HFF-Myc (cell line): ENCODE results near the gene DDX21.
A peak's percentile ranks its signal among the peaks of the same experiment; 100 is the strongest.
"Not testable (repeated sequence)": the region's sequence is repeated elsewhere in the genome, so short reads cannot be mapped to it uniquely, and the experiment has no call there.

ENCODE experiments used
- DNase-seq: peaks from one replicate; pipeline ENCODE4 v3.0.0-alpha.2; 2011; ENCODE audit warnings: low read depth; ENCODE audit errors: extremely low read depth
- H3K4me3 ChIP-seq: replicated peaks from 2 replicates; pipeline ENCODE4 v1.5.1; 2011; ENCODE audit warnings: low read depth, mild to moderate bottlenecking, control low read depth, low read length
- TF ChIP-seq, protein P1 (sequence below): IDR thresholded peaks from 2 replicates; pipeline ENCODE4 v1.5.1; 2012; ENCODE audit warnings: mild to moderate bottlenecking, low read depth, low read length, control low read depth; ENCODE audit errors: missing control alignments

Gene DDX21

DNA sequence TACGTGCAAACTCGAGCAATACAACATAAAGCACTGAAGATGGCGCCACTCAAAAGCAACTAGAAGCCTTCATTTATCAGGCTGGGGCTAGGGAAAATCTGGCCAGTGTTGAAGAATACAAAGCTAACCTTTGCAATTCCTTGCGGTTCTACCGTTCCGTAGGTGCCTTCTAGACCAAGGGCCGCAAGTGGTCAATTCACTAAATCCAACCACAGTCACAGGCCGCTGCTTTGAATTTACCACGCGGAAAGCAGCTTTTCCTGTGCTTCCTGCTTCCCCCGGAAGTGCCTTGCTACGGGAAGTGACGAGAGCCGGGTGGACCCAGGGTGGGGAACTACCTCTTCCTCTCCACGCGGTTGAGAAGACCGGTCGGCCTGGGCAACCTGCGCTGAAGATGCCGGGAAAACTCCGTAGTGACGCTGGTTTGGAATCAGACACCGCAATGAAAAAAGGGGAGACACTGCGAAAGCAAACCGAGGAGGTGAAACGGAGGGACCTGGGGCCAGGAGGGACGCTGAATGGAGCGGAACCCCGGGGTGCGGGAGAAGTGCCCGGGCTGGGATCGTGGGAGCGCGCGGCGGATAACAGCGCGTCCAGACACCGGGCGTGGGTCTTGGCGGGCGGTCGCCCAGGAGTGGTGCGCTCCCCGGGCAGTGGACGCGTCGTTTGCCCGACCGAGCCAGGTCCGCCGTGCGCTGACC, at the start of gene DDX21:
Gene DDX21, plus strand, starts transcription at position 339 of the 701 bp plus-strand sequence. Its CDS starts 56 bp downstream, at position 395.
- TF ChIP-seq, protein P1, sequence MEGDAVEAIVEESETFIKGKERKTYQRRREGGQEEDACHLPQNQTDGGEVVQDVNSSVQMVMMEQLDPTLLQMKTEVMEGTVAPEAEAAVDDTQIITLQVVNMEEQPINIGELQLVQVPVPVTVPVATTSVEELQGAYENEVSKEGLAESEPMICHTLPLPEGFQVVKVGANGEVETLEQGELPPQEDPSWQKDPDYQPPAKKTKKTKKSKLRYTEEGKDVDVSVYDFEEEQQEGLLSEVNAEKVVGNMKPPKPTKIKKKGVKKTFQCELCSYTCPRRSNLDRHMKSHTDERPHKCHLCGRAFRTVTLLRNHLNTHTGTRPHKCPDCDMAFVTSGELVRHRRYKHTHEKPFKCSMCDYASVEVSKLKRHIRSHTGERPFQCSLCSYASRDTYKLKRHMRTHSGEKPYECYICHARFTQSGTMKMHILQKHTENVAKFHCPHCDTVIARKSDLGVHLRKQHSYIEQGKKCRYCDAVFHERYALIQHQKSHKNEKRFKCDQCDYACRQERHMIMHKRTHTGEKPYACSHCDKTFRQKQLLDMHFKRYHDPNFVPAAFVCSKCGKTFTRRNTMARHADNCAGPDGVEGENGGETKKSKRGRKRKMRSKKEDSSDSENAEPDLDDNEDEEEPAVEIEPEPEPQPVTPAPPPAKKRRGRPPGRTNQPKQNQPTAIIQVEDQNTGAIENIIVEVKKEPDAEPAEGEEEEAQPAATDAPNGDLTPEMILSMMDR, result no peak
- DNase-seq, result peak; percentile 76
- H3K4me3 ChIP-seq, result peak within 1 kb of the TSS; percentile 73

DNA sequence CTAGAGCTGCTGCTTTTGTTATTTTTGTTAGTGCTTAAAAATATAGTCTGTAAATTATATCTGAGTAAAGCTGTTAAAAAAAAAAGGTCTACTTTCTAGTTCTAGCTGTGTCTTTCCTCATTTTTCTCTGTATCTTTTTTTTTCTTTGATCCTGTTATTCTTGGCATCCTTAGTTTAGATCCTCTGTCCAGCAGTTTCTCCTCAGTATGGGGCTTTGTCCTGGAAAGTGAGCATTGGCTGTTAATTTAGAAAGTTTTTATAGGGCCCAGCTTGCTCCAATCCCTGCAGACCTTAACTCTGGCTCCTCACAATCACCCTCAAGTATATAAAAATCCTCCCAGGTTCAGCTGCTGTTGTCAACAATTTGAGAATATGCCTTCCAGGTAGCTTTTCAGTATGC, 31.4 kb upstream of the DDX21 start:
- TF ChIP-seq, protein P1, result no peak
- DNase-seq, result no peak
- H3K4me3 ChIP-seq, result no peak overlapping the region

DNA sequence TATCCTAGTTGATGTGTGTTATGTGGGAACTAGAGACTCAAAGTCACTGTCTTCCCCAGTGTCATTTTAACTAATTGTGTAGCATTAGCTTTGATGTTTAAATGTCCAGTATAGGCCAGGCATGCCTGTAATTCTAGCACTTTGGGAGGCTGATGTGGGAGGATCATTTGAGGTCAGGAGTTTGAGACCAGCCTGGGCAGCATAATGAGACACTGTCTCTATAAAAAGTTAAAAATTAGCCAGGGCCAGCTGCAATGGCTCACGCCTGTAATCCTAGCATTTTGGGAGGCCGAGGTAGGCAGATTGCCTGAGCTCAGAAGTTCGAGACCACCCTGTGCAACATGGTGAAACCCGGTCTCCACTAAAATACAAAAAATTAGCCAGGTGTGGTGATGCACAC, 30.5 kb upstream of the DDX21 start:
- DNase-seq, result no peak
- H3K4me3 ChIP-seq, result no peak overlapping the region
- TF ChIP-seq, protein P1, result no peak

DNA sequence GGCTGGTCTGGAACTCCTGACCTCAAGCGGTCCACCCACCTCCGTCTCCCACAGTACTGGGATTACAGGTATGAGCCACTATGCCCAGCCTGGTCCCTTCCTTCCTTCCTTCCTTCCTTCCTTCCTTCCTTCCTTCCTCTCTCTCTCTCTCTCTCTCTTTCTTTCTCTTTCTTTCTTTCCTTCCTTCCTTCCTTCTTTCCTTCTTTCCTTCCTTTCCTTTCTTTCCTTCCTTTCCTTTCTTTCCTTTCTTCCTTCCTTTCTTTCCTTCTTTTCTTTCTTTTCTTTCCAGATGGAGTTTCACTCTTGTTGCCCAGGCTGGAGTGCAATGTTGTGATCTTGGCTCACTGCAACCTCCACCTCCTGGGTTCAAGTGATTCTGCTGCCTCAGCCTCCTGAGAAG, 26.8 kb upstream of the DDX21 start:
- DNase-seq, H3K4me3 ChIP-seq: not testable (repeated sequence)

DNA sequence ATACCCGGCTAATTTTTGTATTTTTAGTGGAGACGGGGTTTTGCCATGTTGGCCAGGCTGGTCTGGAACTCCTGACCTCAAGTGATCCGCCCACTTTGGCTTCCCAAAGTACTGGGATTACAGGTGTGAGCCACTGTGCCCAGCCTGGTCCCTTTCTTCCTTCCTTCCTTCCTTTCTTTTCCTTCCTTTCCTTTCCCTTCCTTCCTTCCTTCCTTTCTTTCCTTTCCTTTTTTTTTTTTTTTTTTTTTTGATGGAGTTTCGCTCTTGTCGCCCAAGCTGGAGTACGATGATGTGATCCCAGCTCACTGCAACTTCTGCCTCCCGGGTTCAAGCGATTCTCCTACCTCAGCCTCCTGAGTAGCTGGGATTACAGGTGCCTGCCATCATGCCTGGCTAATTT, 26.1 kb upstream of the DDX21 start:
- DNase-seq, H3K4me3 ChIP-seq: not testable (repeated sequence)

DNA sequence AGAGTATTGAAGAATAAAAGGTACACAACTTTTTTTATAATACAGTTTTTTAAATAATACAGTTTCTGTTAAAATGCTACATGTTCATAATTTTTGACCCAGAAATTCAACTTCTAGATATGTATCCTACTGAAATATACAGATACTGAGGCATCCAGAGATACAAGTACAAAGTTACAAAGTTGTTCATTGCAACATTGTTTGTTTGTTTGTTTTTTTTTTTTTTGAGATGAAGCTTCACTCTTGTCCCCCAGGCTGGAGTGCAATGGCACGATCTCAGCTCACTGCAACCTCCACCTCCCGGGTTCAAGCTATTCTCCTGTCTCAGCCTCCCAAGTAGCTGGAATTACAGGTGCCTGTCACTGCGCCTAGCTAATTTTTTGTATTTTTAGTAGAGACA, 23.1 kb upstream of the DDX21 start:
- not testable (repeated sequence) for DNase-seq, H3K4me3 ChIP-seq

DNA sequence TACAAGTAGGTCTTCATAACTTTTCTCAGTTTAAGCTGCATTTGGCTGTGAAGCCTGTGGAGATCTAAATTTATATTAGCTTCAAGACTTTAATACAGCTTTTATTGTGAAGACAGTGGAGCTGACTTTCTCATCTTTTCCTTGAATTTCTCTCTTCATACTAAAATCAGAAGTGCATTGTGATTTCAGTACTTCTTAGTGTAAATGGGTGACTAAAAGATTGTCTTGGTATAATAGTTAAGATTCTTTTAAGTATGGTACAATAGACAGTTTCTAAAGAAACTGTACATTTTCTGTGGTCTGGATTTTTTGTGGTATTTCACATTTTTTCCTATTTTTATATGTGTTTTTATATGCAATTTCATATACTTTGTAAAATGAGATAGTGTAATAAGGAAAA, 21.0 kb upstream of the DDX21 start:
- DNase-seq, result no peak
- TF ChIP-seq, protein P1, result no peak
- H3K4me3 ChIP-seq, result no peak overlapping the region

DNA sequence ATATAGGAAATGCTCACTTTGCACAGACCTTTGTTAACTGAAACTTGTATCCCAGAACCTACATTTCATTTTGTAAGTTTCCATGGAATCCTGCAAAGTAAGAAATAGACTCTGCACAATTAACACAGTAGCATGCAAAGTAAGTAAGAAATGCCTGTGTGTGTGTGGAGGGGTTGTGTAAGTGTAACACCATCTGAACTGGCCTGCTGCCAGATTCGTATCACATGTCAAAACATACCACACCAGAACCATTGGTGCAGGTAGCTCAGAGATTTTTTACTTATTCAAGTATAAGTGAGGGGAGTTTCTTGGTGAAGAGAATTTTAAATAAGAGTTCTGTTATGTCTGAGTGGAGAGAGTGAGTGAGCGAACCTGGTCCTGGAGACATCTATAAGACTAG, 17.9 kb upstream of the DDX21 start:
- no peak overlapping the region for H3K4me3 ChIP-seq
- TF ChIP-seq, protein P1, result no peak
- DNase-seq, result no peak
